Endothelial cell of umbilical vein (primary cell): ENCODE measurements around the gene NTMT1. TPM values are rescaled to one million over a fixed set of nuclear protein-coding genes. Genes with fewer than 3 reads are reported as not detected.

ENCODE experiments used
- BruUV-seq: library from RNA; stranded (reverse); fragments of 400-500 nt; replicated peaks from 2 replicates; lab custom pipeline; 2021; lab: Mats Ljungman, UMichigan
- CTCF ChIA-PET: fragments of 300-600, 350-600 bp; sonication (Branson Sonifier 250); formaldehyde crosslinking; loops from one replicate; lab custom pipeline; 2021; ENCODE audit warnings: antibody characterized with exemption, inconsistent platforms; lab: Charles Lee
- POLR2A ChIA-PET: fragments of 300-600, 350-600 bp; sonication (Branson Sonifier 250); formaldehyde crosslinking; loops from one replicate; lab custom pipeline; 2021; ENCODE audit warnings: antibody characterized with exemption, inconsistent platforms; lab: Charles Lee
- DNase-seq: peaks from one replicate; pipeline ENCODE4 v3.0.0-alpha.2; 2011; ENCODE audit warnings: low read depth, low spot score
- FAIRE-seq: peaks from 2 replicates; lab custom pipeline; 2011; peaks lifted over from hg19 to GRCh38; lab: Jason Lieb, UNC
- H2AFZ ChIP-seq: 2 replicates; pipeline ENCODE4 v1.6.0; 2012; ENCODE audit warnings: low read depth, low read length, control low read depth, inconsistent platforms
- H3K27ac ChIP-seq: 2 replicates; pipeline ENCODE4 v1.5.1; 2011; ENCODE audit warnings: low read depth, mild to moderate bottlenecking, control low read depth, low read length, moderate library complexity; ENCODE audit not compliant: insufficient read depth
- H3K27me3 ChIP-seq, 2 experiments: 2 replicates each; pipeline versions ENCODE4 v1.6.0 to v1.6.1; 2011; ENCODE audit warnings: low read length in 2 of 2, mixed read lengths in 1 of 2; ENCODE audit not compliant: control insufficient read depth in 2 of 2, insufficient read depth in 2 of 2
- H3K36me3 ChIP-seq, 2 experiments: 2 replicates in 1 of 2; 3 replicates in 1 of 2; pipeline ENCODE4 v1.5.1; 2011; ENCODE audit warnings: low read length in 2 of 2, mild to moderate bottlenecking in 1 of 2, moderate library complexity in 1 of 2; ENCODE audit not compliant: control insufficient read depth in 2 of 2, insufficient read depth in 2 of 2; ENCODE audit errors: extremely low read depth in 1 of 2
- H3K4me1 ChIP-seq: 3 replicates; pipeline ENCODE4 v1.5.1; 2011; ENCODE audit warnings: mild to moderate bottlenecking, low read length; ENCODE audit not compliant: control insufficient read depth, insufficient read depth; ENCODE audit errors: extremely low read depth
- H3K4me2 ChIP-seq: 2 replicates; pipeline ENCODE4 v1.6.1; 2011; ENCODE audit warnings: low read length, control low read depth, mixed read lengths; ENCODE audit not compliant: insufficient read depth
- H3K4me3 ChIP-seq, 3 experiments: fragments of 200-600 bp in 1 of 3; sonication (generic), shearing (Covaris generic) in 1 of 3; replicated peaks in 1 of 3; 2 replicates each; pipeline ENCODE4 v1.5.1; 2011 to 2016; ENCODE audit warnings: control low read depth in 3 of 3, low read length in 3 of 3, mild to moderate bottlenecking in 2 of 3, inconsistent platforms in 1 of 3, low read depth in 1 of 3, moderate library complexity in 1 of 3; ENCODE audit not compliant: insufficient read depth in 1 of 3
- H3K79me2 ChIP-seq: 2 replicates; pipeline ENCODE4 v1.6.0; 2012; ENCODE audit warnings: low read length, inconsistent platforms; ENCODE audit not compliant: control insufficient read depth, insufficient read depth
- H3K9ac ChIP-seq: replicated peaks from 2 replicates; pipeline ENCODE3; 2011; ENCODE audit warnings: low read length, control low read depth; ENCODE audit not compliant: insufficient read depth; ENCODE audit errors: extremely low read depth
- H3K9me1 ChIP-seq: replicated peaks from 3 replicates; pipeline ENCODE4 v1.6.0; 2011; ENCODE audit warnings: mild to moderate bottlenecking, low read length; ENCODE audit not compliant: control insufficient read depth, insufficient read depth; ENCODE audit errors: extremely low read depth
- H3K9me3 ChIP-seq: replicated peaks from 2 replicates; pipeline ENCODE4 v1.5.1; 2012; ENCODE audit warnings: low read length, inconsistent platforms; ENCODE audit not compliant: control insufficient read depth, insufficient read depth
- H4K20me1 ChIP-seq: replicated peaks from 2 replicates; pipeline ENCODE3; 2011; ENCODE audit warnings: mild to moderate bottlenecking, low read length; ENCODE audit not compliant: control insufficient read depth, insufficient read depth; ENCODE audit errors: extremely low read depth
- CTCF ChIP-seq, 2 donors: IDR thresholded peaks; 1 replicate in 1 of 2; 2 replicates in 1 of 2; pipeline ENCODE4 v1.5.1; 2011; ENCODE audit warnings: low read length in 2 of 2, mild to moderate bottlenecking in 2 of 2, moderate library complexity in 2 of 2, control low read depth in 1 of 2, inconsistent platforms in 1 of 2, low read depth in 1 of 2; ENCODE audit not compliant: insufficient read depth in 1 of 2; ENCODE audit errors: extremely low read depth in 1 of 2
- EZH2 ChIP-seq: IDR thresholded peaks from 2 replicates; pipeline ENCODE4 v1.6.1; 2012; ENCODE audit warnings: borderline replicate concordance, low read depth, mild to moderate bottlenecking, moderate library complexity, low read length, inconsistent platforms; ENCODE audit not compliant: severe bottlenecking
- FOS ChIP-seq: IDR thresholded peaks from 2 replicates; pipeline ENCODE4 v1.6.1; 2011; ENCODE audit warnings: mild to moderate bottlenecking, low read length, moderate library complexity, borderline replicate concordance; ENCODE audit not compliant: insufficient read depth
- GATA2 ChIP-seq: IDR thresholded peaks from 2 replicates; pipeline ENCODE4 v1.7.0; 2011; ENCODE audit warnings: low read depth, mild to moderate bottlenecking, moderate library complexity, mixed read lengths, low read length; ENCODE audit not compliant: insufficient read length, insufficient read depth
- JUN ChIP-seq: IDR thresholded peaks from 2 replicates; pipeline ENCODE4 v1.6.1; 2011; ENCODE audit warnings: borderline replicate concordance, low read depth; ENCODE audit not compliant: insufficient read length, insufficient read depth
- MYC ChIP-seq: IDR thresholded peaks from one replicate; pipeline ENCODE4 v1.6.1; 2011; ENCODE audit warnings: mild to moderate bottlenecking, low read depth, low read length
- POLR2A ChIP-seq: IDR thresholded peaks from 2 replicates; pipeline ENCODE4 v1.6.1; 2012; ENCODE audit warnings: low read depth, mild to moderate bottlenecking, control low read depth, low read length
- POLR2AphosphoS5 ChIP-seq: IDR thresholded peaks from 2 replicates; pipeline ENCODE4 v1.6.1; 2012; ENCODE audit warnings: low read depth, mild to moderate bottlenecking, control low read depth, low read length, moderate library complexity; ENCODE audit not compliant: insufficient read depth
- dilution Hi-C: fragments of 300-500 bp; cut with MboI; formaldehyde crosslinking; loops from one replicate; pipeline ENCODE4 v1.15.0; 2019; ENCODE audit warnings: low sequenced_read_pairs; ENCODE audit not compliant: extremely low pct_ligation_motif_present
- intact Hi-C: fragments of 100-400 bp; cut with micrococcal nuclease; formaldehyde crosslinking; loops from one replicate; pipeline ENCODE4 v1.10.0; 2022
- polyA plus RNA-seq, 4 experiments: library from polyadenylated mRNA; depleted of rRNA in 3 of 4; stranded (reverse) in 3 of 4; unstranded in 1 of 4; fragments of >200 nt; gene quantifications; 2 replicates each; pipeline versions ENCODE4 v1.2.1 to v1.2.3, GENCODE V29; 2011 to 2012; ENCODE audit warnings: missing spikeins in 1 of 4
- total RNA-seq: library from RNA; stranded (reverse); gene quantifications from 2 replicates; pipeline ENCODE4 v1.2.3, GENCODE V29; 2021

Gene NTMT1
- total and polyA plus RNA-seq, 2 donors (not counting 3 experiments of a cell fraction or from before 2014, with no cell fraction given): 47.6 to 58.3 TPM

DNA sequence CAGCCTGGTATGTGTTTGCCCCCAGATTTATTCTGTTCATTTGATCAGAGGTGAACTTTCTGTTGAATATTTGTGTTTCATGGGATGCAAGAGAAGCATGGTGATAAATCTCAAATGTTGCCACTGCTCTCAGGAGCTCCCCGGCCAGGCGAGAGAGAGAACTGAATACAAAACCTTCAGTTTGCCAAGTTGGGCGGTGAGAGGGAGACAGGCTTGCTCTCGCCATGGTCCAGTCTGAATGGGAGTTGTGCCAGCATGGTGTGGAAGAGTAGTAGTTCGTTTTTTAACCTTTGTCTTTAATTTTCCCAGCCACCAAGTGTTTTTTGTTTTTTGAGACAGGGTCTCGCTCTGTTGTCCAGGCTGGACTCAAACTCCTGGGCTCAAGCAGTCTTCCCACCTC is 2.7 kb downstream of the NTMT1 start:
- H3K9ac ChIP-seq: no peak overlapping the region
- H3K4me2 ChIP-seq: no peak overlapping the region
- peaks cover 16% of the 10 kb centered on the region for H3K4me1 ChIP-seq
- H3K27ac ChIP-seq: no peak overlapping the region
- intact Hi-C loops (no loop called here), dilution Hi-C loops (no loop called here)
- no peaks in the 10 kb centered on the region for H3K27me3 ChIP-seq
- TF ChIP-seq JUN (no peak), MYC (no peak), POLR2AphosphoS5 (no peak), POLR2A (no peak)
- peaks cover 2 to 8% of the 10 kb centered on the region in 2 experiments for H3K36me3 ChIP-seq
- no TSS peak for BruUV-seq
- ChIA-PET CTCF (interaction anchor here (2.0 kb wide), 1 partner anchor 497 kb away, joined by 7 read pairs; no protein-coding TSS in a partner anchor), POLR2A (no interaction called here)
- peaks cover 73% of the 10 kb centered on the region for H3K79me2 ChIP-seq
- no peak for FAIRE-seq
- no peaks in the 10 kb centered on the region for H3K9me1 ChIP-seq
- H4K20me1 ChIP-seq: no peaks in the 10 kb centered on the region
- no peak overlapping the region for H2AFZ ChIP-seq
- no peaks in the 10 kb centered on the region for H3K9me3 ChIP-seq
- H3K4me3 ChIP-seq: no peak overlapping the region
- DNase-seq: no peak

- H3K27me3 ChIP-seq: no peaks in the 10 kb centered on the region
- intact Hi-C loops (no loop called here), dilution Hi-C loops (no loop called here)
- peaks cover 2 to 11% of the 10 kb centered on the region in 2 experiments for H3K36me3 ChIP-seq
- H3K4me1 ChIP-seq: peaks cover 16% of the 10 kb centered on the region
- no peak overlapping the region for H2AFZ ChIP-seq
- no peaks in the 10 kb centered on the region for H4K20me1 ChIP-seq
- ChIA-PET CTCF (interaction anchor here (2.0 kb wide), 1 partner anchor 498 kb away, joined by 7 read pairs; no protein-coding TSS in a partner anchor), POLR2A (no interaction called here)
- no peak overlapping the region for H3K9ac ChIP-seq
- peaks cover 77% of the 10 kb centered on the region for H3K79me2 ChIP-seq
- FAIRE-seq: no peak
- no peak overlapping the region for H3K4me2 ChIP-seq
- H3K27ac ChIP-seq: no peak overlapping the region
- H3K4me3 ChIP-seq: no peak overlapping the region
- no peak for DNase-seq
- no peaks in the 10 kb centered on the region for H3K9me3 ChIP-seq
- no TSS peak for BruUV-seq
- TF ChIP-seq CTCF (IDR thresholded peaks at IDR 0.05; ENCODE audit: extremely low read depth in 1 of 2, insufficient read depth in 1 of 2, low read depth in 1 of 2, low read length in 2 of 2): no peak
- TF ChIP-seq JUN: no peak
- no peak for TF ChIP-seq FOS
- no peak for TF ChIP-seq GATA2
- TF ChIP-seq POLR2AphosphoS5: no peak
- no peak for TF ChIP-seq EZH2
- TF ChIP-seq MYC: no peak
- TF ChIP-seq POLR2A: no peak
- H3K9me1 ChIP-seq: no peaks in the 10 kb centered on the region
Observed at GRCh38 chr9:129629251-129629820, 3.4 kb downstream of the NTMT1 start.
